ENCODE measurements around the gene ADAMTSL1.

ADAMTSL1 gene

DNA sequence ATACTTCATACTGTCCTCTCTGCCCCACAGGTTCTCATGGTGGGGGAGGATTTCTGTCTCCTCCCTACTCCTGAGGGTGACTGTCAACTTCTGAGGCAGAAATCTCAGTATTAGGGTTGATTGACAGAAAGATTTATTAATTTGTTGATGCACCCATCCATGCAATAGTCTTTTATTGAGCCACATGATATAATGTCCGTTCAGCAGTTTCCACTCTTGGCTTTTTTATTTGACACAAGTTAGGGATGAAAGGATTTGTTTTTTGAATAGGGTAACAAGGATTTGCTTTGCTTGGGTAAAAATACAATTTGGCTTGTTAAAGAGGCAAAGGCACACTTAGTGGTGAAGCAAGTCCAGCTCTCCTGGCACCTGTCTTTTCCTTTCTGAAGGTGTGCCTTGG, 125.0 kb downstream of the ADAMTSL1 start:
- no peak for DNase-seq (ENCODE audit: low read depth)
- TF ChIP-seq, protein P1, sequence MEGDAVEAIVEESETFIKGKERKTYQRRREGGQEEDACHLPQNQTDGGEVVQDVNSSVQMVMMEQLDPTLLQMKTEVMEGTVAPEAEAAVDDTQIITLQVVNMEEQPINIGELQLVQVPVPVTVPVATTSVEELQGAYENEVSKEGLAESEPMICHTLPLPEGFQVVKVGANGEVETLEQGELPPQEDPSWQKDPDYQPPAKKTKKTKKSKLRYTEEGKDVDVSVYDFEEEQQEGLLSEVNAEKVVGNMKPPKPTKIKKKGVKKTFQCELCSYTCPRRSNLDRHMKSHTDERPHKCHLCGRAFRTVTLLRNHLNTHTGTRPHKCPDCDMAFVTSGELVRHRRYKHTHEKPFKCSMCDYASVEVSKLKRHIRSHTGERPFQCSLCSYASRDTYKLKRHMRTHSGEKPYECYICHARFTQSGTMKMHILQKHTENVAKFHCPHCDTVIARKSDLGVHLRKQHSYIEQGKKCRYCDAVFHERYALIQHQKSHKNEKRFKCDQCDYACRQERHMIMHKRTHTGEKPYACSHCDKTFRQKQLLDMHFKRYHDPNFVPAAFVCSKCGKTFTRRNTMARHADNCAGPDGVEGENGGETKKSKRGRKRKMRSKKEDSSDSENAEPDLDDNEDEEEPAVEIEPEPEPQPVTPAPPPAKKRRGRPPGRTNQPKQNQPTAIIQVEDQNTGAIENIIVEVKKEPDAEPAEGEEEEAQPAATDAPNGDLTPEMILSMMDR (conservative IDR thresholded peaks at IDR 0.05; ENCODE audit: low read depth, low read length): no peak
- no peak overlapping the region for H3K4me3 ChIP-seq (ENCODE audit: low read length)

DNA sequence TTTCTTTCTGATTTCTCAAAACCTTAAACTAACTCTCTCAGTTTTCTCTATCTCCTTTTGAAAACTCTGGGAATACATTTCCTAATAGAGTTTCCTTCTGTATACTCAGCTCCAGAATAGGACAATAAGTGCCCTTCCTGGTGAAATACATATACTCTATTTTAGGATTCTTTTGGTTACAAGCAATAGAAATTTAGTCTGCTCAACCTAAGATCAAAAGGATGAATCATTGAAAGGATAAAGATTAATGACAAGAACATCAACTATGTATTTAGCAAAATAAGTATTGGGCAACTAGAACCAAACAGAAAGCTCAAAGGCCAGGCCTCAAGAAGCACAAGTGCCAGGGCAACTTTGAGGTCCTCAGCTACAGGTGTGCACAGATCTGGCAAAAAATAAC, 127.1 kb downstream of the ADAMTSL1 start:
- TF ChIP-seq, protein P1 (conservative IDR thresholded peaks at IDR 0.05; ENCODE audit: low read depth, low read length): no peak
- no peak overlapping the region for H3K4me3 ChIP-seq (ENCODE audit: low read length)
- no peak for DNase-seq (ENCODE audit: low read depth)

GRCh38 chr9:18601956-18602355, 128.0 kb downstream of the ADAMTSL1 start:
- TF ChIP-seq, protein P1 (conservative IDR thresholded peaks at IDR 0.05; ENCODE audit: low read depth, low read length): no peak
- no peak for DNase-seq (ENCODE audit: low read depth)
- no peak overlapping the region for H3K4me3 ChIP-seq (ENCODE audit: low read length)

GRCh38 chr9:18604767-18605730, 131.1 kb downstream of the ADAMTSL1 start:
- TF ChIP-seq, protein P1 (conservative IDR thresholded peaks at IDR 0.05; ENCODE audit: low read depth, low read length): no peak
- H3K4me3 ChIP-seq (ENCODE audit: low read length): no peak overlapping the region
- DNase-seq (ENCODE audit: low read depth): no peak

GRCh38 chr9:18605766-18606180, 131.8 kb downstream of the ADAMTSL1 start:
- no peak overlapping the region for H3K4me3 ChIP-seq (ENCODE audit: low read length)
- DNase-seq (ENCODE audit: low read depth): no peak
- TF ChIP-seq, protein P1 (conservative IDR thresholded peaks at IDR 0.05; ENCODE audit: low read depth, low read length): no peak

DNA sequence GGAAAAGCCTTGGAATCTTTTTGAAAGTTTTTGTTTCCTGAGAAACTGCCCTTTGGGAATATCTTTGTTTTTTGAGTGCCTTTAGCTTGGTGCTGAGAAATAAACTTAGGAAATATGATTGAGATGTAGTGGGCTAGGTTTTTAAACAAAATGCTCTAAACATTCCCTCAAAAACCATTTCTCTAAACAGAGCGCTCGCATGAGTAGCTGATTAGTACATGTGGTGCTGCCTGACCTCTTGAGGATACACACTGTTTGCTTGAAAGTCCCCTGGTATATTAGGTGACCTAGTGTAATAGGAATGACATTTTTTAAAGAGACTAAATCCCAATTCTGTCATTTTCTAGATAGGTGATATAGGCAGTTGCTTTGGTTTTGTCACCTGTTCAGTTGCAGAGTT, 132.3 kb downstream of the ADAMTSL1 start:
- DNase-seq (ENCODE audit: low read depth): no peak
- TF ChIP-seq, protein P1 (conservative IDR thresholded peaks at IDR 0.05; ENCODE audit: low read depth, low read length): no peak
- no peak overlapping the region for H3K4me3 ChIP-seq (ENCODE audit: low read length)

DNA sequence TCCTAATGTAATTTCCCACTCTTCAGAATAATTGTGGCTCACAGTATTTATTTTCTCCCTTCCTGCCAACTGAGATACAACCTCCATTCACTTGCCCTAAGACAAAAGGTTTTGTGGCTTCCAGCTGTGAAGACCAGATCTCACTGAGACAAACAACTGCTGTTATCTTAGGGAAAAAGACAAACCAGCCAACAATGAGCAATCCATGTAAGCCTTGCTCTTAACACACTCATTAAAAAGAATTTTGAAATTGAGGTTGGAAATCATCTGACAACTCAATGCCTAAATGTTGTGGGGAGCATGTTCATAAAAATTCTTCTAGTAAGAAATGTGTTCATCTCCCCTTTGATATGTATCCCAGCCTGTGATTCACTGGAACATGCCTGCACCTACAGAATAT, 132.9 kb downstream of the ADAMTSL1 start:
- TF ChIP-seq, protein P1 (conservative IDR thresholded peaks at IDR 0.05; ENCODE audit: low read depth, low read length): no peak
- DNase-seq (ENCODE audit: low read depth): no peak
- no peak overlapping the region for H3K4me3 ChIP-seq (ENCODE audit: low read length)
